ENCODE data around the gene GRIK4. TPM values are rescaled to one million over a fixed set of nuclear protein-coding genes. Genes with fewer than 3 reads are reported as not detected.

GRIK4 gene
- total and polyA plus RNA-seq, 2 of the 4 experiments (the other 2 are of a cell fraction), result 0.18 to 0.38 TPM

GRCh38 chr11:120867988-120868387 is 356.4 kb downstream of the GRIK4 start:
- CTCF ChIA-PET, result no interaction called here
- intact Hi-C loops (cut with micrococcal nuclease), result no loop called here
- in situ Hi-C loops (cut with MboI; ENCODE audit: low sequenced_read_pairs), result no loop called here

More at GRCh38 chr11:120867988-120868387, 356.4 kb downstream of the GRIK4 start:
- ATAC-seq (ENCODE audit: low read depth), result no peak; the same call in 1 of the 2 replicates
- Histone ChIP-seq H4K8ac (ENCODE audit: low read depth in 2 of 2, low read length in 2 of 2) (no peak overlapping the region), H3K9ac (ENCODE audit: low read depth, low read length) (no peak overlapping the region), H3K4ac (ENCODE audit: low read depth, low read length) (no peak overlapping the region), H2BK5ac (ENCODE audit: low read depth, low read length, poor library complexity, severe bottlenecking) (no peak overlapping the region), H3K4me1 (ENCODE audit: control insufficient read depth, insufficient read depth, low read length) (no peaks in the 10 kb centered on the region), H3K9me1 (ENCODE audit: insufficient read depth, low read length) (no peaks in the 10 kb centered on the region), H3K79me1 (ENCODE audit: low read depth in 1 of 2, low read length in 2 of 2) (no peaks in the 10 kb centered on the region), H3K4me3 (ENCODE audit: insufficient read depth, low read depth, low read length) (no peak overlapping the region), H4K5ac (ENCODE audit: low read depth, low read length) (no peak overlapping the region), H4K91ac (ENCODE audit: insufficient read depth, low read depth, low read length) (no peak overlapping the region), H3K18ac (ENCODE audit: low read depth, low read length) (no peak overlapping the region), H3K4me2 (ENCODE audit: low read depth, low read length) (no peak overlapping the region), H2AK5ac (ENCODE audit: low read depth, low read length) (no peak overlapping the region), H3K9me3 (ENCODE audit: control insufficient read depth, insufficient read depth, low read length) (no peaks in the 10 kb centered on the region), H2BK120ac (ENCODE audit: low read depth, low read length) (no peak overlapping the region), H2AK9ac (replicated peaks; ENCODE audit: low read depth, low read length, poor library complexity) (no peak overlapping the region), H3K23ac (ENCODE audit: low read depth, low read length) (no peak overlapping the region), H3K14ac (replicated peaks; ENCODE audit: low read depth, low read length) (no peak overlapping the region), H2BK15ac (ENCODE audit: low read depth, low read length) (no peak overlapping the region), H2AFZ (replicated peaks; ENCODE audit: low read length, poor library complexity) (no peak overlapping the region), H2BK20ac (ENCODE audit: low read depth, low read length) (no peak overlapping the region), H3K56ac (ENCODE audit: extremely low read depth, insufficient read depth, low read length) (no peak overlapping the region), H3K27me3 (ENCODE audit: control insufficient read depth, insufficient read depth, low read length) (peaks cover 7% of the 10 kb centered on the region; the same call in 1 of the 2 replicates), H3K27ac (ENCODE audit: insufficient read depth, low read length) (no peak overlapping the region), H4K20me1 (ENCODE audit: insufficient read depth, low read length) (no peaks in the 10 kb centered on the region), H3K36me3 (ENCODE audit: control insufficient read depth, insufficient read depth, low read length) (no peaks in the 10 kb centered on the region)
- POLR2A ChIA-PET (ENCODE audit: unreplicated experiment), result no interaction called here
- dilution Hi-C loops (cut with HindIII; ENCODE audit: low sequenced_read_pairs, unreplicated experiment), result no loop called here
- TF ChIP-seq USF2 (IDR thresholded peaks at IDR 0.05; ENCODE audit: low read depth, low read length) (no peak), POLR2A (IDR thresholded peaks at IDR 0.05; ENCODE audit: low read depth, low read length) (no peak), MAFK (IDR thresholded peaks at IDR 0.05; ENCODE audit: low read depth, low read length) (no peak), RAD21 (IDR thresholded peaks at IDR 0.05; ENCODE audit: low read length) (no peak), BHLHE40 (IDR thresholded peaks at IDR 0.05; ENCODE audit: low read depth, low read length) (no peak), SMC3 (IDR thresholded peaks at IDR 0.05; ENCODE audit: low read depth, low read length) (no peak), CTCF (conservative IDR thresholded peaks at IDR 0.05; ENCODE audit: low read depth, low read length) (no peak), RCOR1 (IDR thresholded peaks at IDR 0.05; ENCODE audit: insufficient replicate concordance, low read length) (no peak), MAZ (IDR thresholded peaks at IDR 0.05; ENCODE audit: borderline replicate concordance, low read depth, low read length) (no peak), CEBPB (IDR thresholded peaks at IDR 0.05; ENCODE audit: low read depth, low read length) (no peak)
- TF ChIP-seq, protein P1, sequence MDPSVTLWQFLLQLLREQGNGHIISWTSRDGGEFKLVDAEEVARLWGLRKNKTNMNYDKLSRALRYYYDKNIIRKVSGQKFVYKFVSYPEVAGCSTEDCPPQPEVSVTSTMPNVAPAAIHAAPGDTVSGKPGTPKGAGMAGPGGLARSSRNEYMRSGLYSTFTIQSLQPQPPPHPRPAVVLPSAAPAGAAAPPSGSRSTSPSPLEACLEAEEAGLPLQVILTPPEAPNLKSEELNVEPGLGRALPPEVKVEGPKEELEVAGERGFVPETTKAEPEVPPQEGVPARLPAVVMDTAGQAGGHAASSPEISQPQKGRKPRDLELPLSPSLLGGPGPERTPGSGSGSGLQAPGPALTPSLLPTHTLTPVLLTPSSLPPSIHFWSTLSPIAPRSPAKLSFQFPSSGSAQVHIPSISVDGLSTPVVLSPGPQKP (IDR thresholded peaks at IDR 0.05; ENCODE audit: borderline replicate concordance, low read depth, low read length), result no peak
- WGBS, 2 experiments (ENCODE audit: extremely low coverage in 2 of 2, insufficient read length in 1 of 2), result no CpG with 5 or more reads among the region's 3 CpGs
- BruUV-seq (replicated peaks), result no TSS peak
- no peak for DNase-seq
